Fibroblast of upper back skin (primary cell): ENCODE data around the gene KDM1A.
"Not testable (repeated sequence)": the region's sequence is repeated elsewhere in the genome, so short reads cannot be mapped to it uniquely, and the experiment has no call there.

Source experiments
- DNase-seq: peaks from one replicate; pipeline ENCODE4 v3.0.0-alpha.2; 2013

The KDM1A gene

GRCh38 chr1:23019094-23019862 is at the start of gene KDM1A:
Gene KDM1A (plus strand): TSS chr1:23019468. CDS start chr1:23019597, 129 bp downstream.
- peak; percentile 98 for DNase-seq

- DNase-seq, result no peak
Measured at GRCh38 chr1:22970096-22970495, 49.2 kb upstream of the KDM1A start.

DNA sequence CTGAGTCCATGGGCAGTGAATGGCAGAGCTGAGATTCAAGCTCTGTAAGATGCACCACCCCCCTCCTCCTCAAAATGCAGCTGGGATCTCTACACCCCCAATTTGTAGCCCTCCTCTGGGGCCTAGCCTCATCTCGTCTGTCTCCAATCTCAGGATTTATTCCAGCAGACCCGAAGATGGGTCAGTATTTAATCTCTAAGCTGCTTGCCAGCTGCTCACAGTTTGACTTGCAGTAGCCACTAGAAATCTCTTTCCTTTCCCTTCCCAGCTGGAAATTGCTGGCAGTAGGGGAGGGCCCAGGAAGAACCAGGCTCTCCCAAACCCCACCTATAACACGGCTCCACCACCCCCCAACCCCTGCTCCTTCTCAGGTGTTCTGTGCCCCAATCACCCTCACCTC is 48.1 kb upstream of the KDM1A start:
- no peak for DNase-seq

DNA sequence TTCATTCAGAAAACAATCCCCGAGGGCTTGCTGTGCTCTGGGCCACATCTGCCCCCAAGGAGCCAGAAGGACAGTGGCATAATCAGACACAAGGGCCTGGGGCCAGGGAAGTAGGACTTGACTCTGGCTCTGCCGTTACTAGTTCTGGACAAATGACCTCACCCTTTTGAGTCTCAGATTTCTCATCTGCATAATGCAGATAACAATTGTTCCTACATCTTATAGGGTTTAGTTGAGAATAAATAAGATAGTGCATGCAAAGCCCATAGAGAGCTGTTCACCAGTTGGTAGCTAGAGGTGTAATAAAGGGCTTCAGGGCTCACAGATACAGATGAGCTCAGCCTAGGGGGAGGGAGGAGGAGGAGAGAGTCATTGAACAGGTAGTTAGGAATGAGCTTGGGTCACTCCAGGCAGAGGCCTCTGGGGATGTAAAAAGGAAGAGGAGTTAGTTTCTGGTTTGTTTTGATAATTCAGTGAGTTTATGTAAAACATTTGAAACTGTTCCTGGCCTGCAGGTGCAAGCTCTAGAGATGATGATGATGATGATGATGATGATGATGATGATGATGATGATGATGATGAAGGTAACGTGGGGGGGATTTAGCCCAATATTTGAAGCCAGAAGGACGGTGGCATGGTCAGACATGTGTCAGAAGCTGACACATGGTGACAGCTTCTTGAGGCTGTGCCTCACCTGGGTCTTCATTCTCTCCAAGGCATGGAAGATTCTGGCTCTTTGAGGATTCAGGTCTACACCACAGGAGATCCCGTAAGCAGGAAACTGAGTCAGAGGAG is 47.5 kb upstream of the KDM1A start:
- DNase-seq, result no peak

- no peak for DNase-seq
Measured at GRCh38 chr1:22972760-22973159, 46.5 kb upstream of the KDM1A start, which contains the start of gene LACTBL1. Gene LACTBL1 (minus strand): TSS chr1:22972866. CDS start chr1:22972316, 550 bp downstream.

DNA sequence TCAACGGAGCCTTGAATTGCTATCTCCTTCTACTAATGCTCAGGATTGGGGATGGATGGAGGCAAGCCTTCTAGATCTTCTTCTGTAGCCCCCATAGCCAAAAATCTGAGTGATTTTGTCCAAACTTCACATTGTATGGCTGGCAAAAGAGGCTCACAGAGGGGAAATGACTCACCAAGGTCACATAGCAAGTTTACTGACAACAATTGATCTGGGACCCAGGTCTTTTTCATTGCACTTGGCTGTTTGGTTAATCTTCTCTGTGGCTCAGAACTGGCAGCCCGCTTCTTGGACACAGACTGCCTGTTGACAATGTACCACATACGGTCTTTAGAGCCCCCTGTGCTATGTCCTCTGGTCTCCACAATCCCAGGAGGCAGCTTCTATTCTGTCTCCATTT is 43.6 kb upstream of the KDM1A start:
- DNase-seq, result no peak

DNA sequence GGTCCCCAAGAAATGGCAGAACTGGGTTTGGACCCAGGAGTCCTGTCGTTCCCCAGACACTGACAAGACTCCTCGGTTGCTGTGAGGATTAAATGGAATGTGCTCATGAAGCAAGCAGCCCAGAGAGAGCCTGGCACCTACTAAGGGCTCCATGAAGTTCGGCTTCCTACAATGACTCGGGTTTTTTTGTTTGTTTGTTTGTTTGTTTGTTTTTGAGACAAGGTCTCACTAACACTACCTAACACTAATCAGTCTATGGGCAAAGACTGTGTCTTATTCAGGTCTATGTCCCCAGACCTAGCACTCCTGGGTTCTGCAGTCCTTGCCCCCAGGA is 43.2 kb upstream of the KDM1A start:
- no peak for DNase-seq

- peak; percentile 85 for DNase-seq
Measured at GRCh38 chr1:22976461-22977243, 42.6 kb upstream of the KDM1A start.

DNA sequence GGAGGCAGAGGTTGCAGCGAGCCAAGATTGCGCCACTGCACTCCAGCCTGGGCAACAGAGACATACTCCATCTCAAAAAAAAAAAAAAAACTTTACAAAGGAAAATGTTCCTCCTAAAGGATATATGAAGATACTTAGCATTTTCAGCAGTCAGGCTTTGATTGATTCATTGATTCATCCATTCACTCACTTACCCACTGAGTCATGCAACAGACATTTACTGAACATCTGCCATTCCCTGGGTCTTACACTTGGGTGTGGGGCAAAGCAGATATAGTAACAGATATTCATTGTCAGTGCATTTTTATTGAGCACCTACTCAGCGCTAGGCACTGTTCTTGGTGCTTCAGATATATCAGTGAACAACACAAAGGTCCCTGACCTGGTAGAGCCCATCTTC is 41.0 kb upstream of the KDM1A start:
- peak; percentile 83 for DNase-seq

- not testable (repeated sequence) for DNase-seq
Measured at GRCh38 chr1:22980471-22980790, 38.8 kb upstream of the KDM1A start.

- DNase-seq, result no peak
Measured at GRCh38 chr1:22983944-22984343, 35.3 kb upstream of the KDM1A start.

DNA sequence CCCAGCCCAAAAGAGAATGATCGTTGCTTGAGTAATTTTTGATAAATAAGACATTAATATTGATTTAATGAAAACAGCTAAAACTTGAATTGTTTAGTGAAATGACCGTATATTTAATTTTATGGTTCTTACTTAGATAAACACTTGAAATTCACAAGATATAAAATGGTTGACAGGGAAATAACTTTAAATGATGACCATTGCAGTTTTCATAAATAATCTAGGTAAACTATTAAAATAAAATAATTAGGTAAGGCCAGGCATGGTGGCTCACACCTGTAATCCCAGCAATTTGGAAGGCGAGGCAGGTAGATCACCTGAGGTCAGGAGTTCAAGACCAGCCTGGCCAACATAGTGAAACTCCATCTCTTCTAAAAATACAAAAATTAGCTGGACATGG is 26.9 kb upstream of the KDM1A start:
- not testable (repeated sequence) for DNase-seq

DNA sequence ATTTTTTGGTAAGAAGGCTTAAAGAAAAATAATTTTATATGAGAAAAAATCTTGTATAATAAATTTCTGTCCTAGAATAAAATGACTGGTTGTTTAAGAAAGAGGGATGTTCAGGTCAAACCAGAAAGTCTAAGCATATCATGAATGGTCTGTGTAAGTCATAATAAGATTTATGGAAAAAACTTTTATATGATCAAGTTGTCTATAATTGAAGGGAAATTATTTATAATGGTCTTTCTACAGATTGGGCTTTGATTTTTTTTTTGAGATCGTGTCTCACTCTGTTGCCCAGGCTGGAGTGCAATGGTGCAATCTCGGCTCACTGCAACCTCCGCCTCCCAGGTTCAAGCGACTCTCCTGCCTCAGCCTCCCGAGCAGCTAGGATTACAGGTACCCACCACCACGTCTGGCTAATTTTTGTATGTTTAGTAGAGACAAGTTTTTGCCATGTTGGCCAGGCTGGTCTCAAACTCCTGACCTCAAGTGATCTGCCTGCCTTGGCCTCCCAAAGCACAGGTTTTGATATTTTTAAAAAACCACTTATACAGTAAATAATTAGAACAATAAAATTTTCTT is 26.0 kb upstream of the KDM1A start:
- not testable (repeated sequence) for DNase-seq

- no peak for DNase-seq
Measured at GRCh38 chr1:22995774-22996173, 23.5 kb upstream of the KDM1A start.

DNA sequence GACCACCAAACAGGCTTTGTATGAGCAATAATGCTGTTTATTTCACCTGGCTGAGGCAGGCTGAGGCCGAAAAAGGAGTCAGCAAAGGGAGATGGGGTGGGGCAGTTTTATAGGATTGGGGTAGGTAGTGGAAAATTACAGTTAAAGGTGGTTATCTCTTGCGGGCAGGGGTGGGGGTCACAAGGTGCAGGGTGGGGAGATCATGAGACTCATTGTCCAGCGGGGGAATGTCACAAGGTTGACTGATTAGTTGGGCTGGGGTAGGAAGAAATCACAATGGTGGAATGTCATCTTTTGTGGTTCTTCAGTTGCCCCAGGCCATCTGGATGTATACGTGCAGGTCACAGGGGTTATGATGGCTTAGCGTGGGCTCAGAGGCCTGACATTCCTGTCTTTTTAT is 21.7 kb upstream of the KDM1A start:
- not testable (repeated sequence) for DNase-seq

- DNase-seq, result not testable (repeated sequence)
Measured at GRCh38 chr1:23000133-23000532, 19.1 kb upstream of the KDM1A start.

DNA sequence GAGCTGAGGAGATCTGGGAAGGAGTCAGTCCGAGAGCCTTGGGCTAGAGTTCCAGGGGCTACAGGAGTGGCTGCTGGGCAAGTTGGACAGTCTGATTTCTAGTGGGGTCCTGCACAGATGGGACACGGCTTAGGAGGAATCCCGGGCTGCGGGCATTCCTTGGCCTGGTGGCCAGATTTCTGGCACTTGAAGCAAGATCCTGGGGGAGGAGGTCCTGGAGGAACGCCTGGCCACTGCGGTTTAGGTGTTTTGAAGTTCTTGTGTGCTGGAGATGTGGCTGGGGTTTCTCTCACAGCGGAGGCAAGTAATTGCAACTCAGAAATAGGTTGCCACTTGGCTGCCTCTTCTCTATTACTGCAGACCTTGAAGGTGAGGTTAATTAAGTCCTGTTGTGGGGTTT is 17.1 kb upstream of the KDM1A start:
- DNase-seq, result not testable (repeated sequence)

GRCh38 chr1:23004112-23004511 is 15.2 kb upstream of the KDM1A start:
- DNase-seq, result no peak

DNA sequence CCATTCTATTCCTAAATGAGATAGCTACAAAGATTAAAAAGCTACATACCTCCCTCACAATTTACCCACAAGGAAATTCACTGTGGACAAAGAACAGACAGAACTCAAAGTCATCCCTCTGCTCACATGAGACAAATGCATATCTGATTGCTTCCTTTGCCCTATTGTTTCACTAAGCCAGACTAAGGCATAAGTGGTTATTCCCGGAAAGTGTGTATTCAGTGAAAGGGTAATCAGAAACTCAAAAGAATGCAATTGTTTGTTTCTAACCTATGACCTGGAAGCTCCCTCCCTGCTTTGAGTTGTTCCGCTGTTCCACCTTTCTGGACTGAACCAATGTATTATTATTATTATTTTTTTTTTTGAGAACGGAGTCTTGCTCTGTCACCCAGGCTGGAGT is 14.5 kb upstream of the KDM1A start:
- not testable (repeated sequence) for DNase-seq

DNA sequence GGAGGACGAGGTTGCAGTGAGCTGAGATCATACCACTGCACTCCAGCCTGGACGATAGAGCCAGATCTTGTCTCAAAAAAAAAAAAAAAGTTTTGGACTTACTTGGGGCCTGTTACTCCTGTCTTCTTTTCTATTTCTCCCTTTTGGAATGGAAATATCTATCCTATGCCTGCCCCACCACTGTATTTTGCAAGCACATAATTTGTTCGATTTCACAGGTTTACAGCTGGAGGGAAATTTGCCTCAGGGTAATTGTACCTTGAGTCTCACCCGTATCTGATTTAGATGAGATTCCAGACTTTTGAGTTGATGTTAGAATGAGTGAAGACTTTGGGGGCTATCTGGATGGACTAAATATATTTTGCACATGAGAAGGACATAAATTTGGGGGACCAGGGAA is 12.2 kb upstream of the KDM1A start:
- no peak for DNase-seq

DNA sequence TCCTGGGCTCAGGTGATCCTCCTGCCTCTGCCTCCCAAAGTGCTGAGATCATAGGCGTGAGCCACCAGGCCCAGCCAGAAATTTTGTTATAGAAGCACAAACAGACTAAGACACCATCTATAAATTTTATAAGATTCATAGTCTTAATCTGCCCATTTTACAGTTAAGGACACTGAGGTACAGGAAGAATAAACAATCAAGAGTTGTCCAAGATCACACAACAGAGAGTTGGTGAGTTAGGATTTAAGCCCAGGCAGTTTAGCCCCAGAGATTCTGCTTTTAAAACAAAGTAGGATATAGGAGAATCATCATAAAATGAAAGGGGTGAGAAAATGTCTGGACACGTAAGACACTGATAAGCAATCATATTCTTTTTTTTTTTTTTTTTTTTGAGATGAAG is 10.4 kb upstream of the KDM1A start:
- no peak for DNase-seq

DNA sequence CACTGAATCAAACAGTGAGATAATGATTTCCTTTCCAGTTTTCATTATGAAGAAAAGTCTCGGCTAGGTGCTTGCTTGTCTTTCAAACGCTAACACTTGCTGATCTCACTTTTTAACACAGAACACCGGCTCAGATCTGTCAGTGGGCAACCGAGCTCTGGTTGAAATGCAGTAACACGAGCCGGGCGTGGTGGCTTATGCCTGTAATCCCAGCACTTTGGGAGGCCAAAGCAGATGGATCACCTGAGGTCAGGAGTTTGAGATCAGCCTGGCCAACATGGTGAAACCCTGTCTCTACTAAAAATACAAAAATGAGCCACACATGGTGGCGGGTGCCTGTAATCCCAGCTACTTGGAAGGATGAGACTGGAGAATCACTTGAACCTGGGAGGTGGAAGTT is 9.2 kb upstream of the KDM1A start:
- DNase-seq, result not testable (repeated sequence)

DNA sequence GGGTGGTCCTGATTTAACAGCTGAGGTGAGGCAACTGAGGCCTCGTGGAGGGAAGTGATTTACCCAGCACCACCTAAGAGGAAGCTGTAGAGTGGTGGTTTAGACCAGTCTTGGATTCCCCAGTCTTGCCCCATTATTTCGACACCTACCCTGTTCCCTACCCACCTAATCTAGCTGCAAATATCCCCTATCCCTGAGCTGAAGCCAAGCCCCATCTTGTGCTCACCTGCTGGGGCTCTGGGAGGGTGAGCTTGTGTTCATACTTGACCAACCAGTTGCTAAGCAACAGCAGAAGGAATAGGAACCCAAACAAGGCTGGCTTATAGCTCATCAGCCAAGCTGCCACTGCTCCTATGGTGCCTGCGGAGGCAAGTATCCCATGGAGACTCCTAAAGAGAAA is 5.6 kb upstream of the KDM1A start:
- DNase-seq, result no peak
